Dedifferentiated amniotic fluid mesenchymal stem cell (primary cell): ENCODE data around the gene GFRA1.
A peak's percentile ranks its signal among the peaks of the same experiment; 100 is the strongest.

Experiments
- DNase-seq: peaks from one replicate; pipeline ENCODE4 v3.0.0-alpha.2; 2016; ENCODE audit errors: extremely low spot score

GFRA1 gene

GRCh38 chr10:116029826-116030225 lies 243.2 kb downstream of the GFRA1 start:
- DNase-seq, result no peak

GRCh38 chr10:116027355-116027754 lies 245.7 kb downstream of the GFRA1 start:
- no peak for DNase-seq

- no peak for DNase-seq
These were observed 246.3 kb downstream of the GFRA1 start for GRCh38 chr10:116026725-116027124.

- no peak for DNase-seq
These were observed 246.7 kb downstream of the GFRA1 start for GRCh38 chr10:116026315-116026714.

- DNase-seq, result no peak
These were observed 248.6 kb downstream of the GFRA1 start for GRCh38 chr10:116024271-116024878.

- no peak for DNase-seq
These were observed 255.6 kb downstream of the GFRA1 start for GRCh38 chr10:116017405-116017804.

- no peak for DNase-seq
These were observed 257.2 kb downstream of the GFRA1 start for GRCh38 chr10:116015583-116016333.

GRCh38 chr10:116014871-116015582 lies 258.0 kb downstream of the GFRA1 start:
- peak; percentile 18 for DNase-seq

- DNase-seq, result no peak
These were observed 258.7 kb downstream of the GFRA1 start for GRCh38 chr10:116014326-116014725.

GRCh38 chr10:116011929-116012328 lies 261.1 kb downstream of the GFRA1 start:
- DNase-seq, result no peak

- DNase-seq, result no peak
These were observed 265.6 kb downstream of the GFRA1 start for GRCh38 chr10:116007256-116007891.
